Ovary (tissue), 3 donors: Measurements from ENCODE around the gene AMOTL1.

Source experiments
- CTCF ChIP-seq, 3 donors: fragments of 450-650 bp in 2 of 3; fragments of 200-600 bp in 1 of 3; IDR thresholded peaks; one replicate each; pipeline versions ENCODE4 v1.5.1 to v1.8.0; 2016 to 2022; ENCODE audit warnings: antibody characterized with exemption in 3 of 3, mild to moderate bottlenecking in 1 of 3
- EP300 ChIP-seq: sonication (generic); formaldehyde crosslinking; IDR thresholded peaks from one replicate; pipeline ENCODE4 v1.6.1; 2017; ENCODE audit warnings: antibody characterized with exemption
- POLR2A ChIP-seq: fragments of 450-650 bp; IDR thresholded peaks from one replicate; pipeline ENCODE4 v1.6.1; 2017; ENCODE audit warnings: antibody characterized with exemption, mild to moderate bottlenecking, moderate library complexity
- donor health status: DM: no; HTN: no; CAD: no.

- TF ChIP-seq CTCF (IDR thresholded peaks at IDR 0.05) (no peak), POLR2A (no peak), EP300 (no peak)
These were observed 13.8 kb upstream of the AMOTL1 start for GRCh38 chr11:94754335-94754734.
